MG63 (cell line): ENCODE measurements around the gene TGFA. TPM values are rescaled to one million over a fixed set of nuclear protein-coding genes. Genes with fewer than 3 reads are reported as not detected.
A peak's percentile ranks its signal among the peaks of the same experiment; 100 is the strongest.

Source experiments
- DNase-seq: peaks from one replicate; pipeline ENCODE4 v3.0.0-alpha.2; 2020
- H3K27me3 ChIP-seq: fragments of 250-450 bp; sonication (Bioruptor Pico); 2 replicates; pipeline ENCODE4 v1.5.1; 2020; ENCODE audit warnings: mild to moderate bottlenecking, moderate library complexity
- H3K36me3 ChIP-seq: fragments of 250-450 bp; sonication (Bioruptor Pico); 2 replicates; pipeline ENCODE4 v1.5.1; 2020; ENCODE audit warnings: mild to moderate bottlenecking, moderate library complexity
- H3K4me3 ChIP-seq: fragments of 250-450 bp; sonication (Bioruptor Pico); 2 replicates; pipeline ENCODE4 v1.5.1; 2020; ENCODE audit warnings: mild to moderate bottlenecking, moderate library complexity
- H3K9me3 ChIP-seq: fragments of 250-450 bp; sonication (Bioruptor Pico); 2 replicates; pipeline ENCODE4 v1.5.1; 2020; ENCODE audit warnings: mild to moderate bottlenecking, moderate library complexity
- total RNA-seq: library from RNA; depleted of rRNA; stranded (reverse); fragments of >200 nt; shearing (Covaris generic); gene quantifications from 2 replicates; pipeline ENCODE4 v1.2.3, GENCODE V29; 2014; ENCODE audit warnings: low replicate concordance

Gene TGFA
- total RNA-seq, 1 experiment from 2014 or later: 0.43 TPM

DNA sequence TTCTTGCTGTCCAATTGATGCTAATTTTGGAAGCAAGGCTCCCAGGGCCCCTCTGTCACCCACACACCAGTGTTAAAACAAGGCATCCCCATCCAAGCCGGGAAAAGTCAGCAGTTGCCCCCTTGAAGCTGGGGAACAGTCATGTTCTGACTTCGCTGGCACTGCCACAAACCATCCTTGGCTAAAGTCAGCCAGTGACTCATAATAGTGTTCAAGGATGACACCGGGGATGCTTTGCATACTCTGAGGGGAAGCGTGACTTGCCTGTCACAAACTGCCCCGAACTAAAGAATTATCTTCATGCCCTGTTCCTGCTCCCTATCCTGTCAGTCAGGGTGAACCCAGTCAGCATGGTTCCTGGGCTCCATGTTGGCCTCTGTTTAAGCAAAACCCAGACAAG lies 37.0 kb downstream of the TGFA start:
- Histone ChIP-seq H3K9me3 (no peaks in the 10 kb centered on the region), H3K36me3 (no peaks in the 10 kb centered on the region), H3K27me3 (no peaks in the 10 kb centered on the region), H3K4me3 (no peak overlapping the region)
- peak; percentile 36 for DNase-seq

DNA sequence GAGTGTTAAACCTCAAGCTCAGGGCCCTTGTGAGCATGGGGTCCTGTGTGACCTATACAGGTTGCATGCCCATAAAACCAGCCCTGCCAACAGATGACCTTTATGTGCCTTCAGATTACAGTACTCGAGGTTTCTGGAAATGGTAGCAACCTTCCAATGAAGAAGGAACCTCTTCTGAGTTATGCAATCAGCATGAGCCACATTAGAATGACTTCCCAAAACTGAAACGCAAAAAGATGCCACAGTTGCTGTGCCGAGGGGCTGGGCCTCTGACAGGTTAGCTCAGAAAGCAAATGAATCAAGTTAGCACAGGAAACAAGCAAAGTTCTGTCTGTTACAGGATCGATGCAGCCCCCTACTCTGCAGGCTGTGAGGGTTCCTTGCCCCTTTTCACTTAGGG lies 37.7 kb downstream of the TGFA start:
- Histone ChIP-seq H3K36me3 (no peaks in the 10 kb centered on the region), H3K9me3 (no peaks in the 10 kb centered on the region), H3K4me3 (no peak overlapping the region), H3K27me3 (no peaks in the 10 kb centered on the region)
- DNase-seq: no peak

DNA sequence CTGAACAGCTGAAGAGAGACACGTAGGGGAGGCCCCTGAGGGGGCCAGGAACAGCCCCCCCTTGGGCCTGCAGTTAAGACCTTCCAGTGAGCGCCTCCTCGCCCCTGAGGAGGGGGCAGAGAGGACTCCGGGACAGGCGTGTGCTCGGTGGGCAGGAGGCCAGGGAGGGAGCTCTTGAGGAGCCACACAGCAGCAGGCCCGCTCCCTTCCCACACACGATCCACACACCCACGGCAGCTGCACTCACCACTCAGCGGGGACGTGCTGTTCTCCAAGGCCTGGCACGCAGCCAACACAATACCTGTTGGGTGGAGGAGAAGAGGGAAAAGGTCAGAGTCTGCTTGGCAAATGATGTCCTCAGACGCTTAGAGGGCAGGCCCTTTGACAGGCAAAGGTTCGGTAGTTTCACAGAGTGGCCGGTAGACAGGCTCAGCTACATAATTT lies 39.0 kb downstream of the TGFA start:
- no peaks in the 10 kb centered on the region for H3K36me3 ChIP-seq
- no peak for DNase-seq
- no peaks in the 10 kb centered on the region for H3K9me3 ChIP-seq
- H3K4me3 ChIP-seq: no peak overlapping the region
- H3K27me3 ChIP-seq: no peaks in the 10 kb centered on the region

DNA sequence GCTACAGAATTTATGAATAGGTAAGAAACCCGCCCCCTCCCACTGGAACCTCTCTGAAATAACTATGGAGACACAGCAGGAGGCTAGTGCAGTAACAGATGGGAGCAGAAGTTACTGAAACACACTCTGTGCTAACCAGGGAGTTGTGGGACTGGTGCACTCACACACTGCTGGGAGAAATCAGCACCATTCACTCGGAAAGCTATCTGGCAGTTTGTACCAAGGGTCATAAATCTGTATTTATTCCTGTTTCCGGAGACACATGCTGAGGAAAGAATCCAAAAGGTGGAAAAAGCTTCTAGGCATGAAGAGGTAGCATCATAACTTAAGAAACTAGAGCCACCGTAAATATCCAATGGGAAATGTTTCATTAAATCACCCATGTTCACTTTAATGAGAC lies 39.9 kb downstream of the TGFA start:
- H3K36me3 ChIP-seq: no peaks in the 10 kb centered on the region
- DNase-seq: no peak
- H3K27me3 ChIP-seq: no peaks in the 10 kb centered on the region

DNA sequence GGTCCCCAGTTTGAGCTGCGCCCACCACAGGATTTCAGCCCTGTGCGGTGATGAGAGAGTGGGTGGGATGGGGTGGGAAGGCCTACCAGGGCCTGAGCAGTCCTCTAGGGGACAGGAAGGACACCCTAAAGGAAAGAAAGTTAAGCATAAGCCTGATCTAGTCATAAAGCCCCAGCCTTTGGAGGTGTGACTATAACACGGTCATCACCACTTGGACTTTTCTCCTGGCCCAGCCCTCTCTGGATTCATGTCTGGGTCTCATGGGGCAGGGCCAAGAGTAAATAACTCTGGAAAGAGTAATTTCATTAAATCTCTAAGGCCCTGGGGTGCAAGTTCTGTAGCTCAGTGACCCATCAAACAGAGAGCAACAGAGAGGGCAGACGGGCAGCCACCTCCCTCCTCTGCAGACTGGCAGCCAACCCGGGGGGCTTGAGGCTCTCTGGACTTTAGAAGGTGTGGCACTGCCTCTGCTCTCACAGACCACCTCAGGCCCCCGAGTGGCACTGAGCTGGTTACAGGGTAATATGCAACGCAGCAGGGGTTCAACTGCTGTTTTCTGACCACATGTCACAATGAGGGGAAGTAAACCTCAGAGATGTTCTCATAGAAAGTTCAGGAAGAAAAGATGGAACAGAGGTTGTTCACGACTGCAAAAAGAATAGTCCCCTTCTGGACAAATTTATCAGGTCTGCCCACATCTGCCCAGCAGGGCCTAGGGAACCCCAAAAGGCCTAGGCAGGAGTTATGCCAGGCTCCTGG lies 41.5 kb downstream of the TGFA start:
- no peaks in the 10 kb centered on the region for H3K9me3 ChIP-seq
- H3K27me3 ChIP-seq: no peaks in the 10 kb centered on the region
- H3K4me3 ChIP-seq: no peak overlapping the region
- no peak for DNase-seq
- H3K36me3 ChIP-seq: no peaks in the 10 kb centered on the region

More for the DNA sequence above, 39.9 kb downstream of the TGFA start:
- Histone ChIP-seq H3K9me3 (no peaks in the 10 kb centered on the region), H3K4me3 (no peak overlapping the region)

DNA sequence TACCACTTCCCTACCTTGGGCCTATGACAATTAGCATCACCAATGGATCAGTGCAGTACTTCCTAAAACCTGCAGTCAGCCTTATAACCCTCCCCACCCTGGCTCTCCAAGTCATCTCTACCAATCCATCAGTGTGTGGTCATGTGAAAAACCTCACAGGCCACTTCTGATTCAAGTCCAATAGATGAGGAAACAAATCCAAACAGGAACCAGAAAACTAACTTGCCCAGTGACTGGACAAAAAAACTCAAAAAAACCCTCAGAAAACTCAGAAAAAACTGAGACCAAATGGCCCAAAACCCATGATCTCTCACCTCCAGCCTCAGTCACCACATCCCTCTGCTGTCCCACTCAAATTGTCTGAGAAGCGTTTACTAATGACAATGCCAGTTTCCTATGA lies 43.3 kb downstream of the TGFA start:
- Histone ChIP-seq H3K36me3 (no peaks in the 10 kb centered on the region), H3K9me3 (no peaks in the 10 kb centered on the region), H3K27me3 (no peaks in the 10 kb centered on the region), H3K4me3 (no peak overlapping the region)
- DNase-seq: no peak

DNA sequence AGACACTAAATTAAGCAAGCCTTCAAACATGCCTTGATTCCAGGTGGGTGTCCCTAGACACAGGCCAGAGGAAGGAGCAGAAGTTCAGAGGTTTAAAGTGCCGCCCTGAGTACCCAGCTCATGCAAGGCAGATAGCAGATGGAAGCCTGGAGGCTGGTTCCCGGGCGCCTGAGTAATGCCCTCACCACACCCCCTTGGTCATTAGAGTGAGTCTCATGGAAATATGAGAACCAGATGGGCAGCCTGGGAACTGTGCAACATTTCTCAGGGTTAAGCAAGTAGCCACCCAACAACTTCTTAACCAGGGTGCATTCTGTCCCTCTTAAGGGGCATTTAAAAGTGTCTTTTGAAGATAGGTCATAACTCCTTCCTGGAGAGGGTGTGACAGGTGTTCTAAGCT lies 44.1 kb downstream of the TGFA start:
- Histone ChIP-seq H3K4me3 (no peak overlapping the region), H3K27me3 (no peaks in the 10 kb centered on the region), H3K9me3 (no peaks in the 10 kb centered on the region), H3K36me3 (no peaks in the 10 kb centered on the region)
- no peak for DNase-seq

DNA sequence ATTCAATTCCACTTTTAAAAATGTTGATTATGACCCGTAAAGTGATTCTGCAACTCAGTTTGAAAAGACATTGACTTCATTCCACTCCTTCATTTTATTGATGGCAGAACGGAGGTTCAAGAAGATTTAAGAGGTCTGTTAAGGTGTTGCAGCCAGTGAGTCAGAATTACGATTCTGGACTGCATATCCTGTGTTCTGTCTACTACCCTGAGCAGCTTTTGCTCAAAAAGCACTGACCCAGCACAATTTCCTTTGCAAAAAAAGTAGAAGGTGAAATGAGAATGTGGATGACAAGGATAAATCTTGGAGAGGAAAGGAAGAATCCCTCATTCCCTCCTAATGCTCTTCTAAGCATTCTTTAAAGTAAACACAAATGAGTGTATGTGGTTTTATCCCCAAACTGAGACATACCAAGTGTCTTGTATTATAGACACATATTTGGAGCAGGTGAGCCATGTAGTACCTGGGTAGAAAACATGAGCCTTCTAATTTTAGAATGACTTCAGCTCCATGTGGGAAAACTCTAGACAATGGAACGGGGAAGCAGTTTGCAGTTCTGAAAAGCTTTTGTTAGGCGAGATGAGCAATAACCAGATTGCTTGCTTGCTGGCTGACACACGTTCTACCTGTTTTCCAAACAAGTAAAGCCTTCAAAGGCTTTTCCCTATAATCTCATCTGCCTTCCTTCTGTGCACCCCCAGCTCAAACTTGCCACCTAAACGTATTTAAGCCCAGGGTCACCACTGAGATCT lies 44.7 kb downstream of the TGFA start:
- no peak overlapping the region for H3K4me3 ChIP-seq
- no peaks in the 10 kb centered on the region for H3K36me3 ChIP-seq
- no peak for DNase-seq
- no peaks in the 10 kb centered on the region for H3K9me3 ChIP-seq
- no peaks in the 10 kb centered on the region for H3K27me3 ChIP-seq

DNA sequence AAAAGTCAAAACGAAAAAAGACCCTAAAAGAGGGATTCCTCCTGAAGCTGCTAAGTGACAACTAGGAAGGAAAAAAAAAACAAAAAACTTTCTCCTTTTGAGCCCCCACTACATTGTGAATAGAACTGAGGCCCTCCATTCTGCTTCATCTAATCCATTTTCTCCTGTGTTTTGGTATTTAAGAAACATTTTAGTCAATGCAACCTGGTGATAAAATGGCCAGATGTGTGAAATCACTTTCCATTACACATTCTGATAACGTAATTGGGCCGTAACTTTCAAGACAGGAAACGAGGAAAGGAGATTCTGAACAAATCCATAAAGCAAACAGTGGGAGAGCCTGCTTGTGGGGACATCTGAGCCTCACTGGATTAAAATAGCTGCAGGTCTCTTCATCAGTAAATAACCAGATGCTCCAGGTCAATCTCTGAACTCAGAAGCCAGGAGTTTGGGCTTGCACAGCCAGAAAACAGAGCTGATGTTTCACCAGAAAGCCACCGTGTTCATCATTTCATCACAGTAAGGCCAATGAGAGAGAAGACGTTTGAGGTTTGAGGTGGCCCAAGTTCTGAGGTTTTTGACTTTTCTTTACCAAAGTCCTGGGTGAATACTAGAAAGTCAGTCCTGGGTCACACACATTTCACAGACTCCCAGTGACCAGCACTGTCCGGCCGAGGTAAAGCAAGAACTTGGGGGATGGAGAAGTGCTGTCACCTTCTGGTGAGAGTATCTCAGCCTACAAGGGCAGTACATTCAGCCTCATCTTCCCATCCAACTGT lies 47.8 kb downstream of the TGFA start:
- Histone ChIP-seq H3K27me3 (no peaks in the 10 kb centered on the region), H3K36me3 (no peaks in the 10 kb centered on the region), H3K4me3 (no peak overlapping the region), H3K9me3 (no peaks in the 10 kb centered on the region)
- no peak for DNase-seq

DNA sequence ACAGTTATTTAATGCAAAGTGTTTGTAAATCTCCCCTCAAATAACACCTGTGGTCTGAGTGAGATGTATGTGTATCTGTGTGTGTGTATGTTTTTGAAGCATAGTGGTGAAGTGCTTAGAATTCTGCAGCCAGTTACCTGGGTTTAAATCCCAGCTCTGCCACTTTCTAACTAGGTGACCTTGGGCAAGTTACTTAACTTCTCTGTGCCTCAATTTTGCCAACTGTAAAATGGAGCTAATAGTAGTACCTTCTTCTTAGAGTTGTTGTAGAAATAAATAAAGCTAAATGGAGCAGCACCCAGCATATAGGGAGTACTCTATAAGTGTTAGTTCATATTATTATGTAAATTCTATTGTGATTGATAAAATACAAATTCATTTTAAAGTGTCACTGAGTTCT lies 48.9 kb downstream of the TGFA start:
- no peak overlapping the region for H3K4me3 ChIP-seq
- H3K27me3 ChIP-seq: no peaks in the 10 kb centered on the region
- H3K9me3 ChIP-seq: no peaks in the 10 kb centered on the region
- no peak for DNase-seq
- H3K36me3 ChIP-seq: no peaks in the 10 kb centered on the region

DNA sequence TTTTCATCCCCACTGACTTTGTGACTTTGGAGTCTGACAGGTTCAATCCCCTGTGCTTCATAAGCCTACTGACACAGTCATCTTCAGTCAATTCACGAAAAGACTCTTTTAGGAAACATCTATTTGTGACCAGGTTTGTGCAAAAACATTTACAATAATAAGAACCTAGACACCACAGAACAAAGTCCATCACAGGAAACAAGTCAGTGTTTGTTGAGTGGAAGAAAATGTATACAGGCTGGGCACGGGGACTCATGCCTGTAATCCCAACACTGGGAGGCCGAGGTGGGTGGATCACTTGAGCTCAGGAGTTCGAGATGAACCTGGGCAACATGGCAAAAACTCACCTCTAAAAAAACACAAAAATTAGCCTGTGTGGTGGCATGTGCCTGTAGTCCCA lies 49.7 kb downstream of the TGFA start:
- Histone ChIP-seq H3K27me3 (no peaks in the 10 kb centered on the region), H3K4me3 (no peak overlapping the region), H3K36me3 (no peaks in the 10 kb centered on the region), H3K9me3 (no peaks in the 10 kb centered on the region)
- DNase-seq: no peak

DNA sequence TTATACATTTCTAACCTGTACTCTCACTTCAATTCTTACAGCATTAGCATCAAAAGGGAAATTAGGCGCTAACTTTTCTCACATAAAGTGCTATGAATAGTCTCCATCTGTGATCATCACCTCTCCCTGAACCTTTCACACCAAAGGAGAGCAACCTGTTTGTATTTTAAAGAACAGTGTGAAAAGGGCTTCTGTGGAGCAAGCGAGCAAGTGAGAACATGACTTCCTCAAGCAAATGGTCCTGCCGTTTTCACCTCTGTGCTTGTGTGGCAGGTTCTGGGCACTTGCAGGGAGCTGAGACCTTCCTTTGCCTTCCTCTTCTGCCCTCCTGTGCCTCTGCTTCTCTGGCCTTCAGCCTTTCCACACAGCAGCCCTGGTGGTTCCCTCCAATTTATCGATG lies 51.9 kb downstream of the TGFA start:
- DNase-seq: no peak
- no peaks in the 10 kb centered on the region for H3K36me3 ChIP-seq
- H3K9me3 ChIP-seq: no peaks in the 10 kb centered on the region
- H3K27me3 ChIP-seq: no peaks in the 10 kb centered on the region; the same call in 1 of the 2 replicates
- H3K4me3 ChIP-seq: no peak overlapping the region

DNA sequence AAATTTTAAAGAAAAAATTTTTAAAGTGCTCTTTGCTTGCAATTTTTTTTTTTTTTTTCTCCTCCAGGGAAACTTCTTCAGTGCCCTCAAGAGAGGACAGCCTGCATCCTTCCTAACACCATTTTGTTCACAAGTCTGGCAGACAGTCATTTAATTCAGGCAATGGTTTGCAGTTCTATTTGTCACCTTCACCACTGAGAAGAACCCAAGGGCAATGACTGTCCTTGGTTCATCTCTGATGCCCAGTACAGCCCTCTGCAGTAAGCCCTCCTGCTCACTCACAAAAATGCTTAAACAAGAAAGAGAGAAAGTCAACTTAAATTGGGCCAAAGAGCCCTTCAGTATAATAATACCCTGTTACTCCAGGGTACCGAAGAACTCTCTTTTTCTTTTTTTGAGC lies 52.4 kb downstream of the TGFA start:
- no peaks in the 10 kb centered on the region; the same call in 1 of the 2 replicates for H3K27me3 ChIP-seq
- no peaks in the 10 kb centered on the region for H3K9me3 ChIP-seq
- DNase-seq: no peak
- H3K4me3 ChIP-seq: no peak overlapping the region
- H3K36me3 ChIP-seq: no peaks in the 10 kb centered on the region

DNA sequence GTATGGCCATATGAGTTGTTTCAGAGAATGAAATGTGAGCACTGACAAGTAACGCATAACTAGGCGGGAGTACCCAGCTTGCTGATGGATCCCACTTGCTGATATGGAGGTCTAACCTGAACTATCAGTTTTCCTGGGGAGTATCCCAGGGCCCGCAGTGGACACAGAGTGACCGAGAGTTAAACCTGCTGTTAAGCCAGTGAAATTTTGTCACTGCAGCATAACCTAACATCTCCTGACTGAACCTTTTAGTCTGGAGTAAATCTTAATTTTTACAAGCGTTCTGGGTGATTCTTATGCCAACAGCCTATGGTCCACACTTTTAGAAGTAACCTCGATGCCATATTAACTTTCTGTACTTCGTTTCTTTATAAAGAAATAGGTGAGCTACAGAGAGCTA lies 54.4 kb downstream of the TGFA start:
- no peaks in the 10 kb centered on the region for H3K9me3 ChIP-seq
- no peak overlapping the region for H3K4me3 ChIP-seq
- peaks cover 2% of the 10 kb centered on the region; the same call in 1 of the 2 replicates for H3K27me3 ChIP-seq

DNA sequence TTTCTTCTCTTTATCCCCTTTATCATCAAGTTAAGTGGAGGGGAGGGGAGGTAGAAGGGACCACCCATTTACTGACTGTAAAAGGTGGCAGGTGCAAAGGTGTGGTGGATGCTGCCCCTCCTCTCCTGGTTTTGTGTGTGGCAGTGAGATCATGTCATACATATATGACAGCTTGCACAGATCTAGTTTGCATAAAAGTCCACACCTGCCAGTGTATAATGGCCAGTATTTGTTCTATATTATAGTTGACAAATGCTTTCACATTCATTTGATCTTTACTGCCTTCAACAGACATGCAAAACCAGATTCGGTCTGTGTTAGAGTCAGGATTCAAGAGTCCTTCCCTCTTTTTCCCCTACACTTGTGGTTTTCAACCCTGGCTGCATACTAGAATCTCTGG lies 55.1 kb downstream of the TGFA start:
- no peaks in the 10 kb centered on the region for H3K36me3 ChIP-seq
- no peak overlapping the region for H3K4me3 ChIP-seq
- H3K9me3 ChIP-seq: no peaks in the 10 kb centered on the region
- no peak for DNase-seq
- peaks cover 2% of the 10 kb centered on the region; the same call in 1 of the 2 replicates for H3K27me3 ChIP-seq

More for the DNA sequence above, 54.4 kb downstream of the TGFA start:
- no peak for DNase-seq
- H3K36me3 ChIP-seq: no peaks in the 10 kb centered on the region

DNA sequence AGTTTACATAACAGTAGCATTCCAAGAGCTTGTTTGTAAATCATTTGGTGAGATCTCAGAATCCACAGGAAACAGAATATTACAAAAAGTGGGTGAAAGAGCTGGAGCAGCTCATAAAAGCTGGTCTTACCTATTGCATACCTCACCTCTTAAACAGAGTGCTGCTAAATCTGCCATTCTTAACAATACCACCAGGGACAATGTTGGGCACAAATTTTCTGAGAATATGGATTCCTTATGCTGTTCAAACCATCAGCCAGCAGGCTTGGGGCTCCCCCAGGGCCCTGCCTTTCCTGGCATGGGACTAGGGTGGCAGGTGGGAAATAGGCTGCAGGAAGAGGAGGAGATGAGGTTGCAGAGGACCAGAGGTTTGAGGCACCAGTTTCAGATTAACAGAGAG lies 55.6 kb downstream of the TGFA start:
- peaks cover 2% of the 10 kb centered on the region; the same call in 1 of the 2 replicates for H3K27me3 ChIP-seq
- H3K36me3 ChIP-seq: no peaks in the 10 kb centered on the region
- no peak for DNase-seq
- no peak overlapping the region for H3K4me3 ChIP-seq
- H3K9me3 ChIP-seq: no peaks in the 10 kb centered on the region

DNA sequence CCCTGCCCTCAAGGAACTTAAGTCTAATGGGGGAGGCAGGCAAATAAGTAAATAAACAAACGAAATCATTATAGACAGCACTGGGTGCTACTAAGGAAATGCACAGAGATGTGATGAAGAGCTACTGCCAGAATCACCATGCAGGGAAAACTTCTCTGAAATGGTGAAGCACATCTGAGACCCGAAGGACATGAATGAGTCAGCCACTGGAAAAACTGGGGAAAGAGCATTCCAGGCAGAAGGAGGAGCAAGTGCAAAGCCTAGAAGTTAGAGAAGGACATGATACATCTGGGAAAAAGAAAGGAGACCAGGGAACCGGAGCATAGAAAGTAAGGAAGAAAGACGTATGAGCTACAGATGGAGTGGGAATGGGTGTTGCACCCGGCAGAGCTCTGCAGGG lies 56.8 kb downstream of the TGFA start:
- Histone ChIP-seq H3K27me3 (peaks cover 2% of the 10 kb centered on the region; the same call in 1 of the 2 replicates), H3K9me3 (no peaks in the 10 kb centered on the region), H3K36me3 (no peaks in the 10 kb centered on the region), H3K4me3 (no peak overlapping the region)
- no peak for DNase-seq
